ENCODE data around the gene RBM5. TPM values are rescaled to one million over a fixed set of nuclear protein-coding genes. Genes with fewer than 3 reads are reported as not detected.

The RBM5 gene
- total RNA-seq, 2 experiments from 2014 or later: 212 to 215 TPM

Other genes starting within 250 kb of the RBM5 start
- gene TRAIP, start 232.4 kb upstream of the RBM5 start, total RNA-seq: 10 to 100 TPM; 30.9 to 31.0 TPM
- gene CAMKV, start 219.0 kb upstream of the RBM5 start, total RNA-seq: not detected
- gene MST1R, start 185.0 kb upstream of the RBM5 start, total RNA-seq: 1 to 10 TPM; 4.1 to 5.2 TPM
- gene MON1A, start 159.1 kb upstream of the RBM5 start, total RNA-seq: 10 to 100 TPM; 12.8 to 14.1 TPM
- 100 to 1,000 TPM in 1 of 2 experiments, 10 to 100 TPM in 1; 87.7 to 105 TPM for gene RBM6, start 148.8 kb upstream of the RBM5 start, total RNA-seq
- not detected for gene SEMA3F, start 66.4 kb downstream of the RBM5 start, total RNA-seq
- gene GNAT1, start 102.7 kb downstream of the RBM5 start, total RNA-seq: not detected
- not detected for gene SLC38A3, start 116.4 kb downstream of the RBM5 start, total RNA-seq
- gene GNAI2, start 147.3 kb downstream of the RBM5 start, total RNA-seq: 100 to 1,000 TPM; 489 to 524 TPM
- under 1 TPM; 0.37 to 0.60 TPM for gene SEMA3B, start 180.2 kb downstream of the RBM5 start, total RNA-seq
- gene LSMEM2, start 190.2 kb downstream of the RBM5 start, total RNA-seq: not detected
- 10 to 100 TPM; 59.4 to 66.0 TPM for gene IFRD2, start 203.5 kb downstream of the RBM5 start, total RNA-seq
- 10 to 100 TPM in 1 of 2 experiments, 1 to 10 TPM in 1; 9.2 to 10.9 TPM for gene HYAL3, start 210.5 kb downstream of the RBM5 start, total RNA-seq
- gene NAA80, start 210.5 kb downstream of the RBM5 start, total RNA-seq: 10 to 100 TPM; 28.9 to 31.7 TPM
- under 1 TPM in 1 of 2 experiments, not detected in 1; 0.07 TPM for gene HYAL1, start 214.7 kb downstream of the RBM5 start, total RNA-seq
- 1 to 10 TPM; 4.3 to 5.7 TPM for gene HYAL2, start 233.8 kb downstream of the RBM5 start, total RNA-seq
- gene TUSC2, start 239.3 kb downstream of the RBM5 start, total RNA-seq: 10 to 100 TPM; 16.1 to 17.7 TPM

Measured in activated CD4-positive, alpha-beta T cell treated with anti-CD3 and anti-CD28 coated beads, Interleukin-2, amount 10 ng/mL, durations not matched to agents 7 days and 5 days (primary cell).